Heart left ventricle (tissue), 13 donors: ENCODE measurements around the gene SPATA2.

Source experiments
- POLR2A ChIP-seq, 2 donors: fragments of 450-650 bp; IDR thresholded peaks; one replicate each; pipeline ENCODE4 v1.6.1; 2017; ENCODE audit warnings: antibody characterized with exemption in 2 of 2, mild to moderate bottlenecking in 2 of 2, moderate library complexity in 2 of 2
- TF ChIP-seq, protein P1 (sequence below), 12 donors: fragments of 200-600 bp; sonication (generic) in 4 of 12; IDR thresholded peaks; one replicate each; pipeline versions ENCODE4 v1.5.0 to v1.8.0; 2018 to 2022; ENCODE audit warnings: antibody characterized with exemption in 12 of 12, mild to moderate bottlenecking in 5 of 12
- donor health status: ischemic (EF 13 %, LVEDD 7.1; RV severe dilation, severe dysfunction).
- donor health status: DM: no; HTN: yes; CAD: no.
- donor health status: DM: no; HTN: no; CAD: no.
- donor health status: ischemic (EF 25% LVEDD 6.9; RV normal size, moderate dysfunction).
- donor health status: ischemic (EF 25% LVEDD 5.7; RV mildly dilated, moderate dysfunction).
- donor health status: ischemic (EF 35%, LVEDD 5.7; RV mildly dilated, moderate dysfunction).
- donor health status: nonischemic (EF 11% LVEDD 7.7; RV severe dilation, severe dysfunction).
- donor health status: DM: yes; HTN: yes; CAD: no.
- donor health status: PGD.
- donor health status: ischemic (EF 29% LVEDD 5.4; RV normal size, mild dysfunction).
- donor health status: nonischemic (EF 23%, LVEDD 6.1; RV moderate dilation, normal function).

- TF ChIP-seq, protein P1, sequence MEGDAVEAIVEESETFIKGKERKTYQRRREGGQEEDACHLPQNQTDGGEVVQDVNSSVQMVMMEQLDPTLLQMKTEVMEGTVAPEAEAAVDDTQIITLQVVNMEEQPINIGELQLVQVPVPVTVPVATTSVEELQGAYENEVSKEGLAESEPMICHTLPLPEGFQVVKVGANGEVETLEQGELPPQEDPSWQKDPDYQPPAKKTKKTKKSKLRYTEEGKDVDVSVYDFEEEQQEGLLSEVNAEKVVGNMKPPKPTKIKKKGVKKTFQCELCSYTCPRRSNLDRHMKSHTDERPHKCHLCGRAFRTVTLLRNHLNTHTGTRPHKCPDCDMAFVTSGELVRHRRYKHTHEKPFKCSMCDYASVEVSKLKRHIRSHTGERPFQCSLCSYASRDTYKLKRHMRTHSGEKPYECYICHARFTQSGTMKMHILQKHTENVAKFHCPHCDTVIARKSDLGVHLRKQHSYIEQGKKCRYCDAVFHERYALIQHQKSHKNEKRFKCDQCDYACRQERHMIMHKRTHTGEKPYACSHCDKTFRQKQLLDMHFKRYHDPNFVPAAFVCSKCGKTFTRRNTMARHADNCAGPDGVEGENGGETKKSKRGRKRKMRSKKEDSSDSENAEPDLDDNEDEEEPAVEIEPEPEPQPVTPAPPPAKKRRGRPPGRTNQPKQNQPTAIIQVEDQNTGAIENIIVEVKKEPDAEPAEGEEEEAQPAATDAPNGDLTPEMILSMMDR (IDR thresholded peaks at IDR 0.05): no peak
- TF ChIP-seq POLR2A (IDR thresholded peaks at IDR 0.05): no peak
Measured at GRCh38 chr20:49859011-49859410, 56.3 kb downstream of the SPATA2 start.
